Right hindlimb (tissue), 1 donor: ENCODE data around the gene KIF6.
"Not testable (repeated sequence)": the region's sequence is repeated elsewhere in the genome, so short reads cannot be mapped to it uniquely, and the experiment has no call there.

Source experiments
- DNase-seq: peaks from one replicate; pipeline ENCODE4 v3.0.0-alpha.2; 2018

Gene KIF6

DNA sequence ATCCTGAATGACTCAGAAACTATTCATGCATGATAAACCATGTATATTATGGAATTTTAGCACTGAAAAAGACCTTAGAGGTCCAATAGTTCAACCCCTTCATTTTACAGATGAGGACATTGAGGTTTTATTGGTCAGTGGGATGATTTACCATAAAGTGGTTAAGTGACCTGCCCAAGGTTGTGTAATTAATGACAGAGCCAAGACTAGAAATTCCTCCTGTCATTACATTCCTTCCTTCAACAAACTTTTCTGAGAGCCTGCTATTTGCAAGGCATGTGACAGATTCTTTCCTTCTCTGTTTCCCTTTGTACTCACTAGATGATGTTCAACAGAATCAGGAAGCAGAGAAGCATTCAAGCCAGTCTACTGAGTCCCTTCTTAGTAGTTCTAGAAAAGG is 232.0 kb downstream of the KIF6 start:
- DNase-seq, result no peak

GRCh38 chr6:39490108-39490507 is 235.1 kb downstream of the KIF6 start:
- no peak for DNase-seq

- no peak for DNase-seq
Observed at GRCh38 chr6:39488255-39488879, 236.8 kb downstream of the KIF6 start.

DNA sequence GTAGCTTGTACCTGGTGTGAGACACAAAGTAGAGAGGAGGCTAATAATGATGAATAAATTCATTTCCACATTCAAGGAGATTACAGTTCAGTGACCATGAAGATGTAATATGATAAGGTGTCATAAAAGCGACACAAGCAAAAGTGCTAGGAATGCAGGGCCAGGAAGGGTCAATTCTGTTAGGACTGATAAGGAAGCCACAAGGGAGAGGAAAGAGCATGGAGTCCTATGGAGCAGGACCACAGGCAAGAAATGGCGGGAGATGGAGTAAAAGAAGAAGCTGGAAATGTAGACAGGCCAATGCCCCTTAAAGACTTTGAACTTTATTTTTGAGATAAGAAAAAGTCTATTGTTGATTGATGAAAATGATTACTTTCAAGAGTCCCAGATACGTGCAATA is 240.9 kb downstream of the KIF6 start:
- no peak for DNase-seq

GRCh38 chr6:39479819-39480218 is 245.4 kb downstream of the KIF6 start:
- not testable (repeated sequence) for DNase-seq

GRCh38 chr6:39476670-39477069 is 248.5 kb downstream of the KIF6 start:
- no peak for DNase-seq

- DNase-seq, result no peak
Observed at GRCh38 chr6:39476151-39476550, 249.1 kb downstream of the KIF6 start.

GRCh38 chr6:39471954-39472659 is 253.1 kb downstream of the KIF6 start:
- no peak for DNase-seq

DNA sequence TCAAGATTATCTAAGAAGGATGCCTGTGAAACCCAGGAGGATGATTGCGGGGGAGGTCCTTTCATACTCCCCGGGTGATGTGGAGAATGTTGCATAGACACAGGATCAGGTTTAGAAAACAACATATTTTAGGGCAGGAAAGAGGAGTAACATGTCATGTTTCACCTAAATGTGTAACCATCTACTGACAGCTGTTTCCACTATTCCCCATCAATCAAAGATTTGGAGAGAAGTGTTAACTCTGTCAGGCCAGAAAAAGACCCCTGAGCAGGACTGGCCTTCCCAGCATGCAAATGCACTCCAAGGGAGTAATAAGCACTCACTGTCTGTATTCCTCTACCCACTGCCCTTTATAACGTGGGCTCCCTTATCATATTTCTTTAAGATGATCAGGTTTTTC is 254.7 kb downstream of the KIF6 start:
- no peak for DNase-seq

DNA sequence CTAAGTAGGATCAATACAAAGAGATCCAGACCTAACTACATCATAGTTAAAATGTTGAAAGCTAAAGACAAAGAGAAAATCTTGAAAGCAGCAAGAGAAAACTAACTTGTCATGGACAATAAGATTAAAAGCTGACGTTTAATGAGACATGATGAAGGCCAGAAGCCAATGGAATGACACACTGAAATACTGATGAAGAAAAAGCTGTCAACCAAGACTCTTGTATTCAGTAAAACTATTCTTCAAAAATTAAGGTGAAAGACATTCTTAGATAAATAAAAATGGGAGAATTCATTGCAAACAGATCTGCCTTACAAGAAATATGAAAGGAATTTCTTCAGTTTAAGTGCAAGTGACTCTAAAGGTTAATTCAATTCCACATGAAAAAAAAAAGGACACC is 256.8 kb downstream of the KIF6 start:
- no peak for DNase-seq

DNA sequence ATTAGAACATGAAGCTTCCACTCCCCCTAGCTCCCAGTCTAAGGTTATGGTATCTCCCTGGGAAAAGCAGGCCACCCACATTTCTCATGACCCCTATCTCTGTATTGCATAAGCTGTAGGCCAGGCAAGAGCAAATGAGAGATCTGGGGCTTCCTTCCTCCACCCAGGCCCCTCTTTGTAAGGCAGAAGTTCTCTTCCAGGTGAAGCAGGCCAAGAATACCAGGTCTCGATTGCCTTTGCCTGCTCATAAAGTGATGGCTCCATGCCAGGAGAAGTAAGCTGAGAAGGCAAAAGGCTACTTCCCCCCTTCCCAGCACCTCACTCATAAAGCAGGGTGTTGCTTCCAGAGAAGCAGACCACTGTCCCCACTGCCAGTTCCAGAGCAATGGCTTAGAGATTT is 258.6 kb downstream of the KIF6 start:
- no peak for DNase-seq

DNA sequence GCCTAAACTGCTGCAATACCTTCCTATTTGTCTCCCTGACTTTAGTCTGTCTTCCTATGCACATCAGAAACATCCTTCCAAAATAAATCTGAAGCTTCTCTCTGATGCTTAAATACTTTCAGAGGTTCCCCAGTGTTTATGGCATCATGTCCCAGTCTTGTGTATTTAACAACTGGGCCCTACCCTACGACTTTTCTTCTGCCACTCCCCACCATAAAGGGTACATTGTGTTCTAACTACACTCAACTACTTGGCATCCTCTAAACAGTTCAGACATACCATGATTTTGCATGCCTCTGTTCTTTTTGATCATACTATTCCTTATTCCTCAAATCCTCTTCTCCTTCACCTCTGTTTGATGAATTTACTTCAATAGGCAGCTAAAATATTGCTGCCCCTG is 259.7 kb downstream of the KIF6 start:
- DNase-seq, result no peak

GRCh38 chr6:39464067-39464466 is 261.1 kb downstream of the KIF6 start:
- no peak for DNase-seq

- DNase-seq, result no peak
Observed at GRCh38 chr6:39453956-39454524, 271.2 kb downstream of the KIF6 start.

DNA sequence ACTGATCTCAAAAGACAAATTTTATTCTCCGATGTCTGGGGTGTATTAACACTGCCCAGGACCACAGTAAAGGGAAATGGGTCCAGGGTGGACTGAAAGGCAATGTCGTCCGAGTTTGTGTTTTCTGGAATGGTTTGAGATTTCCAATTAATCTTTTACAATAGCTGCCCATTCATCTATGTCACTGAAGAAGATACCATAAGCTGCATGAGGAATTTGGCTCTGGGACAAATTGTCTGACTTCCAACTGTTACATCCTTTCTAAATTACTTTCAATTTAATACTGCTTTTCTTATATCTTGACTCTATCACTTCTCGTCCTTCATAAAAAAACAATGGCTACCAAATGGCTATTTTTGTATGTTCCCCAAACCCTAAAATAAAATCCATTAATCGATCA is 272.0 kb downstream of the KIF6 start:
- DNase-seq, result no peak

DNA sequence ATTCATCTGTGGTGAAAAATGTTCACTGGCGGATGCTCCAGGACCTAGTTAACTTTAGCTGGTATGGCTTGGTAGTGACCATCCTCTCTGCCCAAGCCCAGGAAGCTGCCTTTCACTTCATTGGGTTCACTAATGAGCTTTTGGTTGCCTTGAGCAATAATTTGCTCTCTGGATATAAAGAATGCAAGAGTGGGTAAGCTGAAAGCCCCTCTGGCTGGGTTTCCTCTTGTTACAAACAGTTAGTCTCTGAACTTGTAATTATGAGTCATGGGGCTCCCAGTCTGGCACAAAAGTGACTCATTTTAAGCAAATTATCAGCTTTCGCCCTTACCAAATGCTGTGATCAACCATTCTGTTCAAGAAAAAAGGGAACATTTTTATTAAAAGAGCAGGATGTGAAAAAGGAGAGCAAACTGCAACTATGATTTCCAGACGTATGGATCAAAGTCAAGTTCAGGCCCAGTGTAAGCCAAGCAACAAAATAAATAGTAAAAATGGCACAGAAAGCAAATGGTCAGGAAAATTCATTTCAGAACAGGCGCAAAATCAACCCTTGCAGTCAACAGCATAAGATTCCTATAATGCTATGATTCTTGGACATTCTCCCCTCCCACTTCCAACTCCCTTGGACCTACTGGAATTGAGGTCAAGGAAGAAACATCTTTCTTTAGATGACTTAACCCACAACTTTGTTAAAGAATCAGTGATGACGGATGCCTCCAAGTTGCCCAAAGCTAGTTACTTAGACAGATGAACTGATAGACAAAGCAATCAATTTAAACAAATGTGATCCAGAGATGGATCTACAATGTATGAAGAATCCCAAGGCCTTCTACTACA is 272.7 kb downstream of the KIF6 start:
- no peak for DNase-seq

GRCh38 chr6:39451831-39452230 is 273.4 kb downstream of the KIF6 start:
- DNase-seq, result no peak

DNA sequence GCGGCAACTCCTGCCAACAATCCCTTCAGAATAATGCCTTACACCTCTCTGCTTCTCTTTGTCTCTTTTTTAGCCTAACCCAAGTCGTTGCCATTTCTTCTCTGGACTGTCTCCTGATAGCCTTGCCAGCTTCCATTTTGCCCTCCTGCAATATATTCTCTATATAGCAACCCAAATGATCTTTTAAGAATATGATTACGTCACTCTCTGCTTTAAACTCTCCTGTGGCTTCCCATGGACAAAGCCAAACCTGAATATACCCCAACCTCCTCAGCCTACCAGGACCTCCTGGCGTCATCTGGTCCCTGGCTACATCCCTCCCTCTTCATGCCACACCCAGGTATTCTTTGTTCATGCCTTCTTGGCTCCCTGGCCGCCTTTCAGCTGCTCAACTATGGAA is 276.2 kb downstream of the KIF6 start:
- no peak for DNase-seq

GRCh38 chr6:39446909-39447308 is 278.3 kb downstream of the KIF6 start:
- no peak for DNase-seq

DNA sequence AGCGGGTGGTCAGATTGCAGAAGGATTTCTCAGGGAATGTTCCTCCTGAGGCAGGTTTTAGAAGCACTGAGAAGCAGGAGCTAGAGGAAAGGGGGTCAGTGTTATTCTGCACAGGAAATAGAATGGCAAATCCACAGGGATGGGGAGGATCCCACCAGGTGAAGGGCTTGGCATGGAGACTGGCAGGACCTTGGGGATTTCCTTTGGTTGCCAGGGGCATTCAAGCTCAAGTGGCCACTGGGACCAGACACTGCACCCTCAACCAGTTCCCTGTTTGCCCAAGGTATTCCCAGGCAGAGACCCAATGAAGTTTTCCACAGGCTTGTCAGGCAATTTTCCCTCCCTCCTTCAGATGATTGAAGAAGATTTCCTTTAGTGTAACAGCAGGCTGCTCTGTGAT is 279.5 kb downstream of the KIF6 start:
- DNase-seq, result no peak

DNA sequence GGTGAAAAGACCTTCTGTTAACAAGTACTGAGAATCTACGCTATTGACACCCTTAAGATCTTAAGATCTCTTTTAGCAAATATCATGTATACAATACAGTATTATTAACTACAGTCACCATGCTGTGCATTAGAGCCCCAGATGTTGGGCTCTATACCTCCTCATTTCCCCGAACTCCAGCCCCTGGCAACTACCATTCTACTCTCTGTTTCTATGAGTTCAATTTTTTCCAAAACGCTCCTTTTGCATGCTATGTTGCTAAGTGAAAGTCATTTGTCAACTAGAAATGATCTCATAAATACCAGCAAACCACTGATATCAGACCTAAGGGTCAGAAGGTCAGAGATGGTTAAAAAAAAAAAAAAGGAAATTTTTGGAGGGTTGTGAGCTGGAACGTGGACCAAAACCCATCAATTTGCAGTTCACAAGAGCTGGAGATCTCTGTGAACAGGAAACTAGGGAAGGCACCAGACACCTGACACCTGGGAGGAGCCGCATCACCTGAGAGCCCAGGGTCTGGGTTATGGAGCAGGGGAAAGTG is 280.7 kb downstream of the KIF6 start:
- no peak for DNase-seq

DNA sequence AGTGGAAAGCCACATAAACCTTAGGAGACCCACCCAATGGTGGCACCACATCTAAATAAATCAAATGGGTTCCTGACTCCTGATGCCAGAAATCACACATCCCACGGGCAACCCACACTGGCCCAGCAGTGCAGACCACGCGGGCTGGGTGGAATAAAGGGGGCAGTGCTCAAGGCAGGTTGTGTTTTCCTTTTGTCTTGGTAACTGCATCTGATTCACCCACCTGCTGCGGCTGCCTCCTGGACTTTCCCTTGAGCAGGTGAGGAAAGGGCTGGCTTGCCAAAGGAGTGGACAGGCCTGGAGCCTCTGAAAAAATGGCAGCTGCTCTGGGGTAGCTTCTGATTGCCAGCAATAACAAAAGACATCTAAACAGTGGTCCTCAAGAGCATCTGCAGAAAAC is 283.2 kb downstream of the KIF6 start:
- no peak for DNase-seq

GRCh38 chr6:39441301-39441700 is 283.9 kb downstream of the KIF6 start:
- no peak for DNase-seq
